Left ventricle myocardium inferior (tissue), 1 donor: ENCODE data around the gene WAPL. TPM values are rescaled to one million over a fixed set of nuclear protein-coding genes. Genes with fewer than 3 reads are reported as not detected.

Experiments
- DNase-seq: peaks from one replicate; pipeline ENCODE4 v3.0.0-alpha.2; 2020
- H3K27ac ChIP-seq: fragments of 200-600 bp; replicated peaks from 2 replicates; pipeline ENCODE4 v1.8.0; 2021
- H3K27me3 ChIP-seq: fragments of 200-600 bp; 2 replicates; pipeline ENCODE4 v1.8.0; 2021; ENCODE audit warnings: low read depth
- H3K36me3 ChIP-seq: fragments of 200-600 bp; 2 replicates; pipeline ENCODE4 v1.8.0; 2021
- H3K4me1 ChIP-seq: fragments of 200-600 bp; 2 replicates; pipeline ENCODE4 v1.8.0; 2021
- H3K4me3 ChIP-seq: fragments of 200-600 bp; 2 replicates; pipeline ENCODE4 v1.8.0; 2021; ENCODE audit warnings: mild to moderate bottlenecking, moderate library complexity
- H3K9me3 ChIP-seq: fragments of 200-600 bp; replicated peaks from 2 replicates; pipeline ENCODE4 v1.8.0; 2021
- CTCF ChIP-seq: fragments of 200-600 bp; IDR thresholded peaks from 2 replicates; pipeline ENCODE4 v1.8.0; 2021; ENCODE audit warnings: antibody characterized with exemption, mild to moderate bottlenecking, borderline replicate concordance
- intact Hi-C: fragments of 100-400 bp; cut with micrococcal nuclease; formaldehyde crosslinking; loops from one replicate; pipeline ENCODE4 v1.11.0; 2022
- total RNA-seq: library from RNA; stranded (reverse); fragmentation: NEBNext Ultra II Directional; extraction: Animal tissue kit (Norgen Biotek cat#: 25700); gene quantifications from one replicate; pipeline ENCODE4 v1.2.1, GENCODE V29; 2021
- donor health status: DM: no; HTN: yes; CAD: no; lungs with severe emphysema.

WAPL gene
- total RNA-seq, 1 donor from 2014 or later, result 21.9 TPM

GRCh38 chr10:86436963-86437362 is 84.6 kb downstream of the WAPL start:
- intact Hi-C loops, result no loop called here
- no peaks in the 10 kb centered on the region for H3K9me3 ChIP-seq
- H3K36me3 ChIP-seq, result peaks cover 71% of the 10 kb centered on the region
- no peaks in the 10 kb centered on the region for H3K27me3 ChIP-seq
- no peak for DNase-seq
- no peak for TF ChIP-seq CTCF
- no peaks in the 10 kb centered on the region for H3K4me1 ChIP-seq
- no peak overlapping the region for H3K27ac ChIP-seq
- H3K4me3 ChIP-seq, result no peak overlapping the region

- TF ChIP-seq CTCF, result no peak
- H3K36me3 ChIP-seq, result peaks cover 50% of the 10 kb centered on the region
- no peaks in the 10 kb centered on the region for H3K27me3 ChIP-seq
- no peak overlapping the region for H3K27ac ChIP-seq
- DNase-seq, result no peak
- no peaks in the 10 kb centered on the region for H3K9me3 ChIP-seq
- intact Hi-C loops, result no loop called here
- H3K4me1 ChIP-seq, result no peaks in the 10 kb centered on the region
- H3K4me3 ChIP-seq, result no peak overlapping the region
Observed at GRCh38 chr10:86434656-86435055, 86.9 kb downstream of the WAPL start.

- Histone ChIP-seq H3K27me3 (peaks cover 23% of the 10 kb centered on the region), H3K36me3 (no peaks in the 10 kb centered on the region), H3K27ac (no peak overlapping the region), H3K4me1 (no peaks in the 10 kb centered on the region), H3K4me3 (no peak overlapping the region), H3K9me3 (no peaks in the 10 kb centered on the region)
- TF ChIP-seq CTCF, result no peak
- intact Hi-C loops, result no loop called here
- no peak for DNase-seq
Observed at GRCh38 chr10:86423739-86424138, 97.9 kb downstream of the WAPL start.

- no peaks in the 10 kb centered on the region for H3K9me3 ChIP-seq
- no peak for DNase-seq
- H3K36me3 ChIP-seq, result no peaks in the 10 kb centered on the region
- TF ChIP-seq CTCF, result no peak
- intact Hi-C loops, result no loop called here
- no peak overlapping the region for H3K4me3 ChIP-seq
- no peak overlapping the region for H3K27ac ChIP-seq
- H3K27me3 ChIP-seq, result peaks cover 35% of the 10 kb centered on the region
- no peaks in the 10 kb centered on the region for H3K4me1 ChIP-seq
Observed at GRCh38 chr10:86419101-86419500, 102.5 kb downstream of the WAPL start.

GRCh38 chr10:86415583-86415982 is 106.0 kb downstream of the WAPL start:
- peaks cover 4% of the 10 kb centered on the region for H3K9me3 ChIP-seq
- no peak for DNase-seq
- no peak overlapping the region for H3K27ac ChIP-seq
- H3K4me3 ChIP-seq, result no peak overlapping the region
- no peak for TF ChIP-seq CTCF
- intact Hi-C loops, result no loop called here
- peaks cover 28% of the 10 kb centered on the region for H3K27me3 ChIP-seq
- peaks cover 14% of the 10 kb centered on the region for H3K4me1 ChIP-seq
- H3K36me3 ChIP-seq, result no peaks in the 10 kb centered on the region

GRCh38 chr10:86415116-86415515 is 106.5 kb downstream of the WAPL start:
- H3K36me3 ChIP-seq, result no peaks in the 10 kb centered on the region
- no peak overlapping the region for H3K27ac ChIP-seq
- DNase-seq, result no peak
- TF ChIP-seq CTCF, result no peak
- intact Hi-C loops, result no loop called here
- no peak overlapping the region for H3K4me3 ChIP-seq
- peaks cover 5% of the 10 kb centered on the region for H3K9me3 ChIP-seq
- peaks cover 14% of the 10 kb centered on the region for H3K4me1 ChIP-seq
- H3K27me3 ChIP-seq, result peaks cover 28% of the 10 kb centered on the region
